T-helper 17 cell (primary cell): ENCODE measurements around the gene ALPP. TPM values are rescaled to one million over a fixed set of nuclear protein-coding genes. Genes with fewer than 3 reads are reported as not detected.
A peak's percentile ranks its signal among the peaks of the same experiment; 100 is the strongest.
"Not testable (repeated sequence)": the region's sequence is repeated elsewhere in the genome, so short reads cannot be mapped to it uniquely, and the experiment has no call there.

Source experiments
- ATAC-seq: fragments of 150-1000 bp; cut with Tn5 transposase; 2 replicates; pipeline ENCODE4 v1.10.0; 2021; ENCODE audit warnings: mild to moderate bottlenecking, moderate library complexity
- DNase-seq, 3 donors: peaks; one replicate each; pipeline versions ENCODE4 v3.0.0 to v3.0.0-alpha.2; 2020 to 2021
- H3K9me3 ChIP-seq: one replicate; pipeline ENCODE4 v1.7.0; 2013; ENCODE audit warnings: low read length, mild to moderate bottlenecking; ENCODE audit not compliant: control insufficient read depth, poor library complexity, severe bottlenecking
- H3K27ac Mint-ChIP-seq: one replicate; pipeline ENCODE4 v1.8.0; 2022; ENCODE audit warnings: mild to moderate bottlenecking, moderate library complexity, mixed read lengths
- H3K27me3 Mint-ChIP-seq: one replicate; pipeline ENCODE4 v1.8.0; 2022; ENCODE audit warnings: mixed read lengths
- H3K36me3 Mint-ChIP-seq: one replicate; pipeline ENCODE4 v1.8.0; 2022; ENCODE audit warnings: low read depth, mixed read lengths
- H3K4me1 Mint-ChIP-seq: one replicate; pipeline ENCODE4 v1.8.0; 2022; ENCODE audit warnings: mild to moderate bottlenecking, mixed read lengths
- H3K4me3 Mint-ChIP-seq: one replicate; pipeline ENCODE4 v1.8.0; 2022; ENCODE audit warnings: mild to moderate bottlenecking, moderate library complexity, mixed read lengths
- total RNA-seq, 4 donors: library from RNA in 2 of 4; stranded (reverse) in 2 of 4; gene quantifications; one replicate each; pipeline ENCODE4 v1.2.3 and lab custom pipeline; 2022 to 2026

Gene ALPP
- total RNA-seq, 2 donors from 2014 or later = 0.29 to 0.45 TPM

- no peaks in the 10 kb centered on the region for H3K36me3 Mint-ChIP-seq
- no peaks in the 10 kb centered on the region for H3K27me3 Mint-ChIP-seq
- H3K27ac Mint-ChIP-seq = no peak overlapping the region
- no peak overlapping the region for H3K4me3 Mint-ChIP-seq
- no peaks in the 10 kb centered on the region for H3K9me3 ChIP-seq
- peak in 1 of 3 donors; percentile 4 for DNase-seq
- peaks cover 2% of the 10 kb centered on the region for H3K4me1 Mint-ChIP-seq
- no peak for ATAC-seq
Observed at GRCh38 chr2:232336241-232336736, 42.3 kb upstream of the ALPP start.

GRCh38 chr2:232336981-232337720, 41.4 kb upstream of the ALPP start:
- H3K36me3 Mint-ChIP-seq = no peaks in the 10 kb centered on the region
- no peaks in the 10 kb centered on the region for H3K9me3 ChIP-seq
- ATAC-seq (no peak), DNase-seq (no peak)
- H3K4me1 Mint-ChIP-seq = peaks cover 2% of the 10 kb centered on the region
- no peaks in the 10 kb centered on the region for H3K27me3 Mint-ChIP-seq
- no peak overlapping the region for H3K27ac Mint-ChIP-seq
- H3K4me3 Mint-ChIP-seq = no peak overlapping the region

DNA sequence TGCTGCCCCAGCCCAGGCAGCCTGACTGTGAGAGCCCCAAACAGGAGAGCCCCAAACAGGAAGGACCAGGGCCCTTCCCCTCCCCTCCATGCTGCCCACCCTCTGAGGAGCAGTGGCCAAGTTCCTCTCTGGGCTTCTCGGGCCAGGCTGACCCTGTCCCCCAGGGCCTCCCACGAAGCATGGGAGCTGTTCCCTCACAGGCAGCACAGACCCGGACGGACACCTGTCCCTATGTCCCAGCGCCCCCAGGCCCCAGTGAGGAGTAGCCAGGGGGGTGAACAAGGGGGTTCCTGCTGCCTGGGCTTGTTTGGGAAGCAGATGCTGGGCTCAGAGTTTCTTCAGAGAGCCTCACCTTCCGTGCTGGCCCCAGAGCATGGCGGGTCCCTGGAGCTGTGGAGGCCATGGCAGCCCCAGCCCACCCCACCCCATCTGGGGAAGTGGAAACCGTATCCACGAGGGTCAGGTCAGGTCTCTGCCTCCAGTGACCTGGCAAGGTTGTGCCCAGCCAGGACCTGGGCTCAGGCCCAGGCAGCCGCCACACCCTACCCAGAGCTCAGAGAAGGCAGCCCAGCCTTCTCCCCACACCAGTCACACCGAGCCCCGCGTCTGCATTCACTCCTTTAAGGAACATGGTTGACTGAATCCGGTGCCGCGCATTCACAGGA, 40.3 kb upstream of the ALPP start:
- H3K27ac Mint-ChIP-seq, ATAC-seq, H3K27me3 Mint-ChIP-seq, H3K36me3 Mint-ChIP-seq, H3K4me1 Mint-ChIP-seq, H3K9me3 ChIP-seq, H3K4me3 Mint-ChIP-seq: not testable (repeated sequence)
- DNase-seq = peak in 1 of 3 donors; percentile 4

- Mint-ChIP-seq H3K36me3 (no peaks in the 10 kb centered on the region), H3K4me1 (peaks cover 3% of the 10 kb centered on the region), H3K4me3 (no peak overlapping the region), H3K27ac (no peak overlapping the region), H3K27me3 (no peaks in the 10 kb centered on the region)
- peak in 2 of 3 donors; percentile 2 to 6 for DNase-seq
- H3K9me3 ChIP-seq = no peaks in the 10 kb centered on the region
- no peak for ATAC-seq
Observed at GRCh38 chr2:232338759-232339106, 39.8 kb upstream of the ALPP start.

GRCh38 chr2:232339121-232340081, 39.1 kb upstream of the ALPP start:
- ATAC-seq (no peak), DNase-seq (peak in 1 of 3 donors; percentile 7)
- Mint-ChIP-seq H3K36me3 (no peaks in the 10 kb centered on the region), H3K4me1 (peaks cover 3% of the 10 kb centered on the region), H3K27ac (no peak overlapping the region), H3K27me3 (no peaks in the 10 kb centered on the region), H3K4me3 (no peak overlapping the region)
- no peaks in the 10 kb centered on the region for H3K9me3 ChIP-seq

GRCh38 chr2:232340171-232340935, 38.2 kb upstream of the ALPP start:
- H3K27me3 Mint-ChIP-seq = no peaks in the 10 kb centered on the region
- ATAC-seq (no peak), DNase-seq (no peak)
- no peak overlapping the region for H3K27ac Mint-ChIP-seq
- H3K4me1 Mint-ChIP-seq = peaks cover 3% of the 10 kb centered on the region
- no peaks in the 10 kb centered on the region for H3K36me3 Mint-ChIP-seq
- no peaks in the 10 kb centered on the region for H3K9me3 ChIP-seq
- H3K4me3 Mint-ChIP-seq = no peak overlapping the region

GRCh38 chr2:232341061-232341738, 37.4 kb upstream of the ALPP start:
- H3K36me3 Mint-ChIP-seq = no peaks in the 10 kb centered on the region
- no peak overlapping the region for H3K27ac Mint-ChIP-seq
- H3K4me1 Mint-ChIP-seq = peaks cover 3% of the 10 kb centered on the region
- no peak for ATAC-seq
- no peaks in the 10 kb centered on the region for H3K27me3 Mint-ChIP-seq
- no peaks in the 10 kb centered on the region for H3K9me3 ChIP-seq
- DNase-seq = peak in 1 of 3 donors; percentile 4
- no peak overlapping the region for H3K4me3 Mint-ChIP-seq

DNA sequence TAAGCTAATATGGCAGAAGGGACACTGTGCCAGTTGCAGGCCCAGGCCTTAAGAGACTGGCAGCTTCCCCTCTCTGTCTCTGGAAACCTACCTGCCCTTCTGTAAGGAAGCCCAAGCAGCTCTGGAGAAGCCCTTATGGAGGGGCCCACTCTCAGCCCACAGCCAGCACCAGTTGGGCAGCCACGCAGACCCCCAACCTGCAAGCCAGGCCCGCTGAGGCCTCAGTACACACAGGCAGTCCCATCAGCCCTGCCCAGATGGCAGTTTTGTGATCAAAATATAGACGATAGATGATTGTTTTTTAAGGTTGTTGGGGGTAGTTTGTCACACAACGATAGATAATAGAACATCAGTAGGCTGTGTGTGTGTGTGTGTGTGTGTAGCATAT, 36.8 kb upstream of the ALPP start:
- no peaks in the 10 kb centered on the region for H3K36me3 Mint-ChIP-seq
- no peak overlapping the region for H3K4me3 Mint-ChIP-seq
- H3K9me3 ChIP-seq = no peaks in the 10 kb centered on the region
- peak in 1 of 3 donors; percentile 3 for DNase-seq
- peaks cover 3% of the 10 kb centered on the region for H3K4me1 Mint-ChIP-seq
- ATAC-seq = no peak
- H3K27ac Mint-ChIP-seq = no peak overlapping the region
- H3K27me3 Mint-ChIP-seq = no peaks in the 10 kb centered on the region

GRCh38 chr2:232342635-232343565, 35.7 kb upstream of the ALPP start:
- no peak for DNase-seq
- no peaks in the 10 kb centered on the region for H3K27me3 Mint-ChIP-seq
- no peak overlapping the region for H3K4me3 Mint-ChIP-seq
- no peak overlapping the region for H3K27ac Mint-ChIP-seq
- ATAC-seq = peak; percentile 10
- H3K36me3 Mint-ChIP-seq = no peaks in the 10 kb centered on the region
- no peaks in the 10 kb centered on the region for H3K9me3 ChIP-seq
- peaks cover 3% of the 10 kb centered on the region for H3K4me1 Mint-ChIP-seq

DNA sequence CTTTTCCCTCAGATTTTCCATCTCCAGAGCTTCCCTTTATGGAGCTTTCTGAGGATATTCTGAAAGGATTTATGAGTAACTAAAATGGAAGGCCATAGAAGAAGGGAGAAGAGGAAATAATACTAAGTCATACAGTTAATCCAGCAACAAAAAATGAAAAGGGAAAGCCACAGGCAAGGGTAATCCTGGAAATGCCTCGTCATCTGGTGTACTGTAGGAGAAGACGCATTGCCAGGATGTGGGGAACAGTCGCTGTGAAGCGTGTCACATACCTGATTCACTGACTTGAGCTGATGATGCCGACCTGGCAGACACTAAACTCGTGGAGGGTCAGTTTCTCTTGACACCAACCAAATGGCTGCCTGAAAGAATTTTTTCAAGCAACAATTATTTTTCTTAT, 34.7 kb upstream of the ALPP start:
- H3K4me1 Mint-ChIP-seq = peaks cover 5% of the 10 kb centered on the region
- H3K4me3 Mint-ChIP-seq = no peak overlapping the region
- H3K9me3 ChIP-seq = no peaks in the 10 kb centered on the region
- DNase-seq = no peak
- no peaks in the 10 kb centered on the region for H3K27me3 Mint-ChIP-seq
- no peak overlapping the region for H3K27ac Mint-ChIP-seq
- no peak for ATAC-seq
- H3K36me3 Mint-ChIP-seq = no peaks in the 10 kb centered on the region

DNA sequence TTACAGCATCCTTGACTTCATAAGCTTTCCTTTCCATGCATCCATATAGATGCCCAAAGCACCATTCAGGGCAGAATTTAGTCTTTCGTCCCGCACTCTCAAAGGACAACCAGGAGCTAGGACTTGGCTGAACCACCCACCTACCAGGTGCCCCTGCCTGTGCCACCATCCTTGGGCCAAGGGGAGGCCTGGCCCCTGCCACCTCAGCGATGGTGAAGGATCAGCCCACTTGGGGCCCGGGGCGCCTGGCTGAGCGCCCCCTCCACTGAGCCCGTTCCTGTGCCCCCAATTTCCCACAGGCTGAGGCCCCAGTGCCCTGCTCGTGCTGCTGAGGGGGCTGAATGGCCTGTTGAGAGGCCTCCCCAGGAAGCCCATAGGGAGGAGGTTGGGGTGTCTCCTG, 33.3 kb upstream of the ALPP start:
- ATAC-seq (no peak), DNase-seq (no peak)
- no peaks in the 10 kb centered on the region for H3K27me3 Mint-ChIP-seq
- peaks cover 8% of the 10 kb centered on the region for H3K4me1 Mint-ChIP-seq
- no peak overlapping the region for H3K27ac Mint-ChIP-seq
- no peaks in the 10 kb centered on the region for H3K36me3 Mint-ChIP-seq
- no peak overlapping the region for H3K4me3 Mint-ChIP-seq
- H3K9me3 ChIP-seq = no peaks in the 10 kb centered on the region
